HG02884 (cell line): Measurements from ENCODE around the gene MCRIP1.

Source experiments
- ATAC-seq: cut with Tn5 transposase; IDR thresholded peaks from one replicate; pipeline ENCODE4 v1.9.1; 2021; ENCODE audit warnings: mild to moderate bottlenecking, moderate library complexity; ENCODE audit not compliant: unreplicated experiment

Gene MCRIP1

DNA sequence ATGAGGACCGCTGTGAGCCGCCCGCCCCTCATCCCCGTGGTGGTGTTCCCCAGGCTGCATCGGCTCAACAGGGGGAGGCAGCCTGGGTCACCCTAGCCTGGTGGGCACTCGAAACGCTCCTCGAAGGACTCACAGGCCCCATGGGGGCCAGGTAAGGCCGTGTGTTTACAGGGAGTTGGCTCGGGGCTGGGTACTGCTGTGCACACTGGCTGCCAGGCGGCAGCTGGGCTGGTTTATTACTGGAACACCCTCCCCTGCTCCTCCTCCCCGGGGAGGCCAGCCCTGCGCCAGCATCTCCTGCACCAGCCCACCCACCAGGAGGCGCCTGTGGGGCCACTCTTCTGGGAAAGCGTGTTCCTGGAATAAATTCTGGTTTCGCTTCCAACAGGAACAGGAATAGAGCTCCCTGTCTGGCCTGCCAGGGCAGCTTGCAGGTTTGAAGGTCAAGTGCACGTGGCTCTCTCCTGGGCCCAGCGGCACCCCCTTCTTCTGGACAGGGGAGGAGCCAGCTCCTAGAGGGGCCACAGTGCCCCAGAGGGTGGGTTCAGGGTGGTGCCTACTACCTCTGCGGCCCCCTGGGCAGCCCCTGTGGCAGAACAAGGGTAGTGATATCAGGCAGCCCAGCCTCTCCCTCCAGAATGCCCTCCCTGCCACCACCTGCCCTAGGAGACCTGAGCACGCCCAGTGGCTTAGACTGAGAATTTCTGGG is 11.3 kb downstream of the MCRIP1 start:
- no peak for ATAC-seq

DNA sequence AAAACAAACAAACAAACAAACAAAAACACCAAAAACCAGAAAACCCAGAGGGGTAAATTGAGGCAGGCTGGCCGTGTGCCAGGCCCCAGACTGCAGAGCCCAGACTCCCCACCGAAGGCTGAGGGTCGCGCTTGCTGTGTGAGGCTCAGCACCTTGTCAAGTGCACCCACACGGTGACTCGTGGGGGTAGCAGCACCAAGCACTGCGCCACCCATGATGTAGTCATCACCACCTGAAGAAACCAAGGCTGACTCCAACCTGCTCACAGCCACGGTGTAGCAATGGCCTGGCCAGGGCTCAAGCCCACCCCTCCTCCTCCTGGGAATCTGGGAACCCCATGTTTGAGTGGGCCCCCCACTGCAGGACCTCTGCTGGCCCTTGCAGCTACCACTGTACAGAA is 11.9 kb downstream of the MCRIP1 start:
- no peak for ATAC-seq

DNA sequence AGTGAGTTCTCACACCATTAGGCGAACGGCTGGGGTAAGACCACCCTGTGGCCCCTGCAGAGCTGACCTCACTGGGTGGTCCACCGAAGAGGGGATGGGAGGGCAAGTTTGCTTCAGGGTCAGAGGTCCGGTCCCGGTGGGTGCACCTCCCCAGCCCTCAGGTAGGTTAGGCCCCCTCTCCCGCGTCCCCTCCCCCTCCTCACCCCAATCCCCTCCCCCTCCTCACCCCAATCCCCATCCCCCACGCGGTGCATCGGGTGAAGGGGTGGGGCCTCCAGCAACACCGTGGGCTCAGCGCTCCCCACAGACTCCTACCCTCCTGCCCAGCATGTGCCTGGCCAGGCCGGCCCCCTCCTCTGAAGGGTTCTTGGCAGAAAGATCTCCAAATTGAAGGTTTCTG is 13.4 kb downstream of the MCRIP1 start:
- ATAC-seq: no peak

GRCh38 chr17:81817758-81818147 is 15.3 kb downstream of the MCRIP1 start:
- no peak for ATAC-seq

DNA sequence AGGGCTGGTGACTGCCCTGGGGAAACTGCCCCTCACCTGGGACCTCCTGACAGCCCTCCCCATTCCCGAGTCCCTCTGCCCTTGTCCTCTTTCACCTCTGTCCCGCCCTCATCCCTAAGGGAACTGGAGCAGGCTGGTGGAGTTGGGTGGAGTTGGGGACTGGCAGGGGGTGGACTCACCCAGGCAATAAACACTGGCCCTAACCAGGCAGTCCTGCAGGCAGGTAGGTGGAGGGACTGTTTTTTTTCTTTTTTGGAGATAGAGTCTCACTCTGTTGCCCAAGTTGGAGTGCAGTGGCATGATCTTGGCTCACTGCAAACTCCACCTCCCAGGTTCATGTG is 17.5 kb downstream of the MCRIP1 start:
- ATAC-seq: no peak

GRCh38 chr17:81814748-81815645 is 18.1 kb downstream of the MCRIP1 start:
- ATAC-seq: no peak

- ATAC-seq: no peak
Measured at GRCh38 chr17:81813861-81814683, 19.0 kb downstream of the MCRIP1 start.

- no peak for ATAC-seq
Measured at GRCh38 chr17:81813371-81813684, 19.8 kb downstream of the MCRIP1 start.

DNA sequence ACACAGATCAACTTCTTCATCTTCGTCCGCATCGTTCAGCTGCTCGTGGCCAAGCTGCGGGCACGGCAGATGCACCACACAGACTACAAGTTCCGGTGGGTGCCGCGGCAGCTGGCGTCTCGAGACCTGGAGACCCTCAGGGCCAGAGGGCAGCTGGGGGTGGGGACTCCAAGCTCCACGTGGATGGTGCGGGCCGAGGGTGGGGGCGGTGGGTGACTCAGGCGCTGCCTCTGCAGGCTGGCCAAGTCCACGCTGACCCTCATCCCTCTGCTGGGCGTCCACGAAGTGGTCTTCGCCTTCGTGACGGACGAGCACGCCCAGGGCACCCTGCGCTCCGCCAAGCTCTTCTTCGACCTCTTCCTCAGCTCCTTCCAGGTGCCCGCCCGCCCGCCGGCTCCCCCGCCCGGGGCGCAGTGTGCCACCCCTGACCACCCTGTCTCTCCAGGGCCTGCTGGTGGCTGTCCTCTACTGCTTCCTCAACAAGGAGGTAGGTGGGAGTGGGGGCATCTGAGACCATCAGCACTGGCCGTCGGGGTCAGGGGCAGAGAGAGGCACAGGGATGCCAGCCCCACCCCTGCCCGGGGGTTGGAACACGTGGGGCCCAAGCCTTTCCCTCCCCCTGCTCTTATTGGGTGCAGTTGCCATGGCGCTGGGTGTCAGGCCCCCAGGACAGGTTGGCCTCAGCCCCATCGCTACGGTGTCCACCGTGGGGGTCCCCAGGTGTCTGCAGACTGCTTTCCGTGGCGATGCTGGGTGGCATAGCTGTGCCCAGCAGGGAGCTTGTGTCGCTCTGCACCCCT is 20.3 kb downstream of the MCRIP1 start:
- no peak for ATAC-seq

DNA sequence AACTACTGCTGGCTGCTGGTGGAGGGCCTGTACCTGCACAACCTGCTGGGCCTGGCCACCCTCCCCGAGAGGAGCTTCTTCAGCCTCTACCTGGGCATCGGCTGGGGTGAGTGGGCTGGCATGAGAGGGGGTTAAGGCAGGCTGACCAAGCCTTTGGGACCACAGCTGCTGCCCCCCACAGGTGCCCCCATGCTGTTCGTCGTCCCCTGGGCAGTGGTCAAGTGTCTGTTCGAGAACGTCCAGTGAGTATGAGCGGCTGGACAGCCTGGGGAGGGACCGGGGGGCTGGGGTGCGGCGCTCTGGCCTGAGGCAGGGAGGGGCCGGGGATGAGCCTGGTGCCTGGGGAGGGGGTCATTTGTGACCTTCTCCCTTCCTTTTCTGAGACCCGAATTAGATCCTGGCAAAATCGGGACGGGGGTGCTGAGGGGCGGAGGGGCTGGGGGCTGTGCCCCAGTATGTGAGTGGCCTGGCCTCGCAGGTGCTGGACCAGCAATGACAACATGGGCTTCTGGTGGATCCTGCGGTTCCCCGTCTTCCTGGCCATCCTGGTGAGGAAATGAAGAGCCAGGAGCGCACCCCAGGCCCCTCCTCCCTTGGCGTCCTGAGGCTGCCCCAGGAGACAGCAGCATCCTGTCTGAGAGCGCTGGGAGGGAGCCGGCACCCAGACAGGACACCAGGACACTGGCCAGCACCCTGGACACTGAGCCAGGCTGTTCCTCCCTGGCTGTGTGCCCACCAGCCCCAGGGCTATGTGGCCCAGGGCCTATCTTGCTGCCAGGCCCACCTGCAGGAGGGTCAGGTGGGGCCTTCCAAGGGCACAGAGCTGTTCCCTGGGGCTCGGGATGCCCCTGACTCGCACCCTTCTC is 21.2 kb downstream of the MCRIP1 start:
- ATAC-seq: no peak

- ATAC-seq: no peak
Measured at GRCh38 chr17:81810892-81811704, 22.0 kb downstream of the MCRIP1 start.

GRCh38 chr17:81810476-81810875 is 22.6 kb downstream of the MCRIP1 start:
- ATAC-seq: no peak

- ATAC-seq: no peak
Measured at GRCh38 chr17:81809556-81809998, 23.5 kb downstream of the MCRIP1 start.

DNA sequence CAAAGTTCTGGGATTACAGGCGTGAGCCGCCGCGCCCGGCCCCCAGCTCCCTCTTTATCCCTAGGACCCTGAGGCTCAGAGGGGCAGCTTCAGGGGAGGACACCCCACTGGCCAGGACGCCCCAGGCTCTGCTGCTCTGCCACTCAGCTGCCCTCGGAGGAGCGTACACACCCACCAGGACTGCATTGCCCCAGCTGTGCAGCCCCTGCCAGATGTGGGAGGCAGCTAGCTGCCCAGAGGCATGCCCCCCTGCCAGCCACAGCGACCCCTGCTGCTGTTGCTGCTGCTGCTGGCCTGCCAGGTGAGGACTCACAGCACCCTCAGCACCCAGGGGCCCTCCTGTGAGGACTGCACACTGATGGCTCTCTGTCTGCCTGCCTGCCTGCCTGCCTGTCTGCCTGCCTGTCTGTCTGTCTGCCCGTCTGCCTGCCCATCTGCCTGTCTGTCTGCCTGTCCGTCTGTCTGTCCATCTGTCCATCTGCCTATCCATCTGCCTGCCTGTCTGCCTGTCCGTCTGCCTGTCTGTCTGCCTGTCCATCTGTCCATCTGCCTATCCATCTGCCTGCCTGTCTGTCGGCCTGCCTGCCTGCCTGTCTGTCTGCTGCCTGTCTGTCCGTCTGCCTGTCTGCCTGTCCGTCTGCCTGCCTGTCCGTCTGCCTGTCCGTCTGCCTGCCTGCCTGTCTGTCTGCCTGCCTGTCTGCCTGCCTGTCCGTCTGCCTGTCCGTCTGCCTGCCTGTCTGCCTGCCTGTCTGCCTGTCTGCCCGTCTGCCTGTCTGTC is 24.1 kb downstream of the MCRIP1 start:
- ATAC-seq: no peak

- no peak for ATAC-seq
Measured at GRCh38 chr17:81807839-81808238, 25.3 kb downstream of the MCRIP1 start.

GRCh38 chr17:81807210-81807719 is 25.8 kb downstream of the MCRIP1 start:
- ATAC-seq: no peak

- no peak for ATAC-seq
Measured at GRCh38 chr17:81806461-81807209, 26.5 kb downstream of the MCRIP1 start.
